ENCODE results near the gene SLC24A4.

The SLC24A4 gene

DNA sequence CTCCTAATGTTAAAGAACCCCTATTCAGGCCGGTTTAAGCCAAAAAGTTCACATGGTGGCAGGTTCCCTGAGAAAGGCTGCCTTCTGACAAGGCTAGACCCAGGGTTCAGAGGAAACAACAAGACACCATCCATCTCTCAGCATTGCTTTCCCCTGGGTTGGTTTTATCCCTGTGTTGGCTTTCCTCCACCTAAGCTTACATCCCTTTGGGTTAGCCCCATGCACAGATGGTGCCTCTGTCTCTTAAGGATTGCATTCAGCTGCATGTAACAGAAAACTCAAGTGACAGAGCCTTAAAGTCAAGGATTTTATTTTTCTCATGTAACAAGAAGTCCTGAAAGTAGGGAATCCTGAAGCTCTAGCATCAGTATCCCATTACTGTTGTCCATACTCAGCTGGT, 147.8 kb downstream of the SLC24A4 start:
- TF ChIP-seq, protein P1, sequence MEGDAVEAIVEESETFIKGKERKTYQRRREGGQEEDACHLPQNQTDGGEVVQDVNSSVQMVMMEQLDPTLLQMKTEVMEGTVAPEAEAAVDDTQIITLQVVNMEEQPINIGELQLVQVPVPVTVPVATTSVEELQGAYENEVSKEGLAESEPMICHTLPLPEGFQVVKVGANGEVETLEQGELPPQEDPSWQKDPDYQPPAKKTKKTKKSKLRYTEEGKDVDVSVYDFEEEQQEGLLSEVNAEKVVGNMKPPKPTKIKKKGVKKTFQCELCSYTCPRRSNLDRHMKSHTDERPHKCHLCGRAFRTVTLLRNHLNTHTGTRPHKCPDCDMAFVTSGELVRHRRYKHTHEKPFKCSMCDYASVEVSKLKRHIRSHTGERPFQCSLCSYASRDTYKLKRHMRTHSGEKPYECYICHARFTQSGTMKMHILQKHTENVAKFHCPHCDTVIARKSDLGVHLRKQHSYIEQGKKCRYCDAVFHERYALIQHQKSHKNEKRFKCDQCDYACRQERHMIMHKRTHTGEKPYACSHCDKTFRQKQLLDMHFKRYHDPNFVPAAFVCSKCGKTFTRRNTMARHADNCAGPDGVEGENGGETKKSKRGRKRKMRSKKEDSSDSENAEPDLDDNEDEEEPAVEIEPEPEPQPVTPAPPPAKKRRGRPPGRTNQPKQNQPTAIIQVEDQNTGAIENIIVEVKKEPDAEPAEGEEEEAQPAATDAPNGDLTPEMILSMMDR (IDR thresholded peaks at IDR 0.05; ENCODE audit: borderline replicate concordance, insufficient read depth, low read depth, low read length): no peak
- H3K4me3 ChIP-seq (ENCODE audit: low read depth, low read length): no peak overlapping the region

DNA sequence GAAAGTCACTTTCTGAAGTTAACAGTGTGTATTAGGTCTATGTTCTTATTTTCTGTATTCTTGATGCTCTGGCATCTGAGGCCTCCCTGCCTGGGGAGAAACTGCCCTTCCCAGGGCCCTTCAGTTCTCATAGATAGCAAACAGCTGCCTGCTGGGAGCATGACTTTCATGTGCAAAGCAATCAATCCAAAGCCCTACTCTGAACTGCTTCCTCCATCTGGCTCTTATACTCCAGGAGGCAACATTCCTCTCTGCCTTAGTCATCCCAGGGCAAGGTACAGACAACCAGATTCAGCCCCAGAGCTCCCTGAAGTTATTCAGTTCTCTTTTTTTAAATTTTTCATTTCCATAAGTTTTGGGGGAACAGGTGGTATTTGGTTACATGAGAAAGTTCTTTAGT, 149.0 kb downstream of the SLC24A4 start:
- no peak overlapping the region for H3K4me3 ChIP-seq (ENCODE audit: low read depth, low read length)
- TF ChIP-seq, protein P1 (IDR thresholded peaks at IDR 0.05; ENCODE audit: borderline replicate concordance, insufficient read depth, low read depth, low read length): no peak

DNA sequence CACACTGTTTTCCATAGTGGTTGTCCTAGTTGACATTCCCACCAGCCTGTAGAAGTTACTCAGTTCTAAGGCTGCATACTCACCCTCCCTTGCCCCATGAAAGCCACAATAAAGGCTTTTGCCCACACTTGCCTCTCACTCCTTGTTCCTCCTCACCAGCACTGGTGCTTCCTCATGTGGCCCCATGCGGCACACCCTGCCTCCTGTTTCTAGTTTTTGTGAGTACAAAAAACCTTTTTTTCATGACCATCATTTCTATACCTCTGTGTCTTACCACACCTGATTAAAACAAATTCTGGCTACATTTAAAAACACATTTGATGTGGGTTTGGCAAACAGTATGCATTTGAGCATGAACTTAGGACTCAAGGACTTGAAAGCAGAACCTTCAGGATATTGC, 149.9 kb downstream of the SLC24A4 start:
- no peak overlapping the region for H3K4me3 ChIP-seq (ENCODE audit: low read depth, low read length)
- TF ChIP-seq, protein P1 (IDR thresholded peaks at IDR 0.05; ENCODE audit: borderline replicate concordance, insufficient read depth, low read depth, low read length): no peak

DNA sequence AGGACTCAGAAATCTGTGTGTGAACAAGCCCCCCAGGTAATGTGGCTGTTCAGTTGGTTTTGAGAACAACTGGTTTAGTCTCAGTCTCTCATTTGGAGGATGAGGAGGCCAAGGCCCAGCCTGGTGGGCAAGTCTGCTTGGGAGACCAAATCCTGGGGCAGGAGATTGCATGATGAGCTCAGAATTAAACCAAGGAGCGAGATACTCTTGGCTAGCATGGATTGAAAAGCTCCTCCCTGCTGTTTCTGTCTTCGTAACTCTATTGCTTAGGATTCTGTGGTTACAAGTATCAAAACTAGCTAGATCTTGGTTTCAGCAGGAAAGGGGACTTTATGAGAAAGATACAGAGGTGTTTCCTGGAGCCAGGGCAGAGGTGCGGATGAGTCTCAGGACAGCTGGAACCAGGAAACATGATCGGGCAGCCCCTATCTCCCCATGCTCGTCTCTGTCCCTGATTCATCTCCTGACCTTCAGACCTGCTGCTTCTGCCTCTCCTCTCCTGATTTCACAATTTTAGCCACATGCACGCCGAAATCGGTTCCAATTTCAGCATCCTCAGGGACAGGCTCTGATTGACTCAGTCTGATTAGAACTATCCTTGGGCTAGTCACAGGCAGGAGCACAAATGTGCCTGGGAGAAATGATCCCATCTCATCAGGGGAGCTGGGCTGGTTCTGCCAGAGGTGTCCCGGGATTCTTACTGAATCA, 150.4 kb downstream of the SLC24A4 start:
- no peak overlapping the region for H3K4me3 ChIP-seq (ENCODE audit: low read depth, low read length)
- TF ChIP-seq, protein P1 (IDR thresholded peaks at IDR 0.05; ENCODE audit: borderline replicate concordance, insufficient read depth, low read depth, low read length): no peak

DNA sequence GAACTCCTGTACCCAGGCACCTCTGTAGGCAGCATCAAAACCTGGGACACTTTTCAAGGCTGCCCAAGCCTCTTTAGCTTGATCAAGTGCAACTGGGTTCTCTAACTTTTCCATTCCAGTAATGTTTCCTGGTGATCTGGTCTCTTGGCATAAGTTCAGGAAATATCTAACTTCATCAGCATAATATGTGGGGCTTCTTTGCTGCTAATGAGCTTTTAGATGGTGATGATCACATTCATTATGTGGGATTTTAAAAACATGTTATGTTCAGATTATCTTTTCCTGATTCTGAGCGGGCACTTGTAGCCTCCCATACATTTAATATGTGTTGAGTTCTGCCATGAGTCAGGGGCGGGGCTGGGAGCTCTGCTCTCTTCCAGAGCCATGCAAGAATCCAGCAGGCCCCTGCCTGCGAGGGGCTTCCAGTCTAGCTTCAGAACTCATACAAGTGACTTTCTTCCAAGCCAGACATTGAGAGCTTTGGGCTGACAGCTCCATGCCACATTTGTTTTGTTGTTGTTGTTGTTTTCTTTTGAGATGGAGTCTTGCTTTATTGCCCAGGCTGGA, 151.1 kb downstream of the SLC24A4 start:
- TF ChIP-seq, protein P1 (IDR thresholded peaks at IDR 0.05; ENCODE audit: borderline replicate concordance, insufficient read depth, low read depth, low read length): no peak
- no peak overlapping the region for H3K4me3 ChIP-seq (ENCODE audit: low read depth, low read length)

GRCh38 chr14:92475037-92475436, 152.1 kb downstream of the SLC24A4 start:
- no peak overlapping the region for H3K4me3 ChIP-seq (ENCODE audit: low read depth, low read length)
- TF ChIP-seq, protein P1 (IDR thresholded peaks at IDR 0.05; ENCODE audit: borderline replicate concordance, insufficient read depth, low read depth, low read length): no peak
